ENCODE data around the gene CRACR2A.

CRACR2A gene

DNA sequence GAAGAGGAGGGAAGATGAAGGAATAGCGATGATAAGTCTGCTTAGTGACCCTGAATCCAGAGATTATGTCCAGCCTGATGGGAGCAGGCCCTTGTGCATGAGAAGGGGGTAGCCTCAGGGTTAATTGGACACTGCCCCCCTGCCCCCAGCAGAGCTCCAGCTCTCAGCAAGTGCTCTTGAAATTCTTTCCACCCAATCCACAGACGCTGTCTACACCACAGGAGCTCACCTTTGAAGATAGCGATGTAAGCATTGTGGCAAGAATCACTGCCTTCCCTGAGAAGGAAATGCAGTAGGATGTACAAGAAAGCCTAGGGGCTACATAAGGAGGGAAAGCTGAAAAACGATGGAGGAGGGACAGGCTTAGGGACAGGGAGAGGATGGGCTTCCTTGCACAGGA is 39.4 kb downstream of the CRACR2A start:
- H3K79me2 ChIP-seq (ENCODE audit: low read length): no peaks in the 10 kb centered on the region
- no peaks in the 10 kb centered on the region for H3K27me3 ChIP-seq (replicated peaks; ENCODE audit: insufficient read depth, low read length)
- H3F3A ChIP-seq (ENCODE audit: insufficient read depth, low read length): no peaks in the 10 kb centered on the region
- TF ChIP-seq EZH2 (optimal IDR thresholded peaks at IDR 0.05; ENCODE audit: low read depth, low read length): no peak
- TF ChIP-seq CTCF (IDR thresholded peaks at IDR 0.05; ENCODE audit: low read length): no peak
- no peak for TF ChIP-seq EZH2phosphoT487 (IDR thresholded peaks at IDR 0.05; ENCODE audit: low read length)
- H3K9ac ChIP-seq (ENCODE audit: low read length): no peak overlapping the region
- no peaks in the 10 kb centered on the region for H3K4me1 ChIP-seq (ENCODE audit: low read length)
- H3K4me2 ChIP-seq (ENCODE audit: low read depth, low read length): no peak overlapping the region
- H3K9me3 ChIP-seq (replicated peaks; ENCODE audit: insufficient read depth, low read length): no peaks in the 10 kb centered on the region
- no peak for DNase-seq
- H2AFZ ChIP-seq (ENCODE audit: low read length): no peak overlapping the region
- H3K36me3 ChIP-seq (replicated peaks; ENCODE audit: insufficient read depth, low read length): no peaks in the 10 kb centered on the region
- H3K27ac ChIP-seq (ENCODE audit: low read length): no peak overlapping the region
- no peaks in the 10 kb centered on the region for H4K20me1 ChIP-seq (ENCODE audit: insufficient read depth, low read length)
- H3K9me2 ChIP-seq (replicated peaks; ENCODE audit: insufficient read depth, low read length): no peaks in the 10 kb centered on the region
- H3K4me3 ChIP-seq (ENCODE audit: low read length): no peak overlapping the region

DNA sequence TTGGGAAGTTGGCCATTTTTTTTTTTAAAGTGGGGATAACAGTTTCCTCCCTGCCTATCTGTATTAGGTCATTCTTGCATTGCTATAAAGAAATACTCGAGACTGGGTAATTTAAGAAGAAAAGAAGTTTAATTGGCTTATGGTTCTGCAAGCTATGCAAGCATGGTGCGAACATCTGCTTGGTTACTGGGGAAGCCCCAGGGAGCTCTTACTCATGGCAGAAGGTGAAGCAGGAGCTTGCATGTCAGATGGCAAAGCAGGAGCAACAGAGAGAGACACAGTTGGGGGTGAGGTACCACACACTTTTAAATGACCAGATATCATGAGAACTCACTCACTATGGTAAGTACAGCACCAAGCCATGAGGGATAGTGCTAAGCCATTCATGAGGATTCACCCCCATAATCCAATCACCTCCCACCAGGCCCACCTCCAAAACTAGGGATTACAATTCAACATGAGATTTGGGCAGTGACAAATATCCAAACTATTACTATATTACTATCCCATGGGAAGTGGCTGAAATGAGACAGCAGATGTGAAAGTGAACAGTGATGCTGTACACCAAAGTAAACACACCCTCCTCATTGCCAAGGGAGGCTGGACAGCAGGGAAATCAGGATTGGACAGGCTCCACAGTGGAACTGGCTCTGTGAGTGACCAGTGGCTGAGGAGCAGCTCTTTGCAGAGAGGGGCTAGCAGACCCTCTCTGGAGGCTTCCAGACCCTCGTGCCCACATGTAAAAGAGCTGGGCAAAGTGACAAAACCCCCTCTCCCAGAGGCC is 40.5 kb downstream of the CRACR2A start:
- H3K9ac ChIP-seq (ENCODE audit: low read length): no peak overlapping the region
- no peak overlapping the region for H3K4me2 ChIP-seq (ENCODE audit: low read depth, low read length)
- H3K27me3 ChIP-seq (replicated peaks; ENCODE audit: insufficient read depth, low read length): no peaks in the 10 kb centered on the region
- H4K20me1 ChIP-seq (ENCODE audit: insufficient read depth, low read length): no peaks in the 10 kb centered on the region
- no peak overlapping the region for H3K27ac ChIP-seq (ENCODE audit: low read length)
- no peak overlapping the region for H2AFZ ChIP-seq (ENCODE audit: low read length)
- no peaks in the 10 kb centered on the region for H3K9me3 ChIP-seq (replicated peaks; ENCODE audit: insufficient read depth, low read length)
- H3K79me2 ChIP-seq (ENCODE audit: low read length): no peaks in the 10 kb centered on the region
- no peaks in the 10 kb centered on the region for H3K36me3 ChIP-seq (replicated peaks; ENCODE audit: insufficient read depth, low read length)
- no peaks in the 10 kb centered on the region for H3K9me2 ChIP-seq (replicated peaks; ENCODE audit: insufficient read depth, low read length)
- H3K4me3 ChIP-seq (ENCODE audit: low read length): no peak overlapping the region
- TF ChIP-seq CTCF (IDR thresholded peaks at IDR 0.05; ENCODE audit: low read length): no peak
- TF ChIP-seq EZH2 (optimal IDR thresholded peaks at IDR 0.05; ENCODE audit: low read depth, low read length): no peak
- TF ChIP-seq EZH2phosphoT487 (IDR thresholded peaks at IDR 0.05; ENCODE audit: low read length): no peak
- no peaks in the 10 kb centered on the region for H3F3A ChIP-seq (ENCODE audit: insufficient read depth, low read length)
- no peak for DNase-seq
- no peaks in the 10 kb centered on the region for H3K4me1 ChIP-seq (ENCODE audit: low read length)

- Histone ChIP-seq H3K27ac (ENCODE audit: low read length) (no peak overlapping the region), H3K4me2 (ENCODE audit: low read depth, low read length) (peak overlapping the region; percentile 58; the same call in 1 of the 2 replicates), H3K4me1 (ENCODE audit: low read length) (no peaks in the 10 kb centered on the region), H3K79me2 (ENCODE audit: low read length) (no peaks in the 10 kb centered on the region), H3K9ac (ENCODE audit: low read length) (no peak overlapping the region; the same call in 1 of the 2 replicates), H3K36me3 (replicated peaks; ENCODE audit: insufficient read depth, low read length) (no peaks in the 10 kb centered on the region), H4K20me1 (ENCODE audit: insufficient read depth, low read length) (no peaks in the 10 kb centered on the region), H3K4me3 (ENCODE audit: low read length) (no peak overlapping the region), H3K27me3 (replicated peaks; ENCODE audit: insufficient read depth, low read length) (no peaks in the 10 kb centered on the region), H3F3A (ENCODE audit: insufficient read depth, low read length) (no peaks in the 10 kb centered on the region), H3K9me2 (replicated peaks; ENCODE audit: insufficient read depth, low read length) (no peaks in the 10 kb centered on the region), H2AFZ (ENCODE audit: low read length) (no peak overlapping the region), H3K9me3 (replicated peaks; ENCODE audit: insufficient read depth, low read length) (no peaks in the 10 kb centered on the region)
- TF ChIP-seq CTCF (IDR thresholded peaks at IDR 0.05; ENCODE audit: low read length) (no peak), EZH2phosphoT487 (IDR thresholded peaks at IDR 0.05; ENCODE audit: low read length) (no peak), EZH2 (optimal IDR thresholded peaks at IDR 0.05; ENCODE audit: low read depth, low read length) (no peak)
- no peak for DNase-seq
Measured at GRCh38 chr12:3705354-3705675, 47.6 kb downstream of the CRACR2A start.

Measured in MM.1S (cell line).